PC-3 (cell line): ENCODE data around the gene PTPRN2.

ENCODE experiments used
- EZH2 ChIP-seq: fragments of 300-600 bp; sonication (generic); IDR thresholded peaks from one replicate; pipeline ENCODE4 v1.6.1; 2017; ENCODE audit warnings: antibody characterized with exemption, mild to moderate bottlenecking, low read length; ENCODE audit not compliant: unreplicated experiment
- EZH2phosphoT487 ChIP-seq: fragments of 300-600 bp; sonication (generic); IDR thresholded peaks from 2 replicates; pipeline ENCODE4 v1.6.1; 2018; ENCODE audit warnings: mild to moderate bottlenecking, antibody characterized with exemption, low read length, borderline replicate concordance
- TF ChIP-seq, protein P1 (sequence below): fragments of 300-600 bp; sonication (generic); conservative IDR thresholded peaks from 2 replicates; pipeline ENCODE4 v1.5.1; 2017; ENCODE audit warnings: antibody characterized with exemption, low read depth, mild to moderate bottlenecking, low read length

DNA sequence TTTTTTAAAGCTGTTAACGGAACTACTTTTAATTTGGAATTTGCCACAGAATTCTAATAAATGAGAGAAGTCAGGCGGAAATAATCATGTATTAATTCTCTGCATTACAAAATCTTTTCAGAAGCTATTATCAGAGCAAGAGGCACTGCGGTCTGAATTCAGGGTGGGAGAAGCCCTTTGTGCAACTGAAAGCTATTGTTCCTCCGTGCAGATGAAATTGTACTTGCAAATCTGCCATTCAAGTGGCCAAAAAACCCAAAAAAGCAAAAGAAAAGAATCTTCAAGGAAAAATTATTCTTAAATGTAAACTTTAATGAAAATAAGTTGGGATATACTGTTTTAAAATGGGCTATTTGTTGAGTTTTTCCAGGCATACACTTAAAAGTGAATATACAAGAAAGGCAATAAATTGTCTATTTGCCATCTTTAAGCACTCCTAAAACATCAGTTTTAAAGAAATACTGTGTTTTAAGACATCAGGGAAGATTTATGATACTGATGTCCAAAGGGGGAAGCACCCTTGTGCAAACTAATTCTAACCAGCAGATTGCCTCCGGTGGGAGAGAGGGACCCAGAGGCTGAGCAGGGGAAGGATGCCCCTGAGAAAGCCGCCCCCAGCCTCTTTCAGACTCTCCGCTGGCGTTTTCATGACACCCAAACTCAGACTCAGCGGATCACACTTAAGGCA, 899.6 kb downstream of the PTPRN2 start:
- TF ChIP-seq, protein P1, sequence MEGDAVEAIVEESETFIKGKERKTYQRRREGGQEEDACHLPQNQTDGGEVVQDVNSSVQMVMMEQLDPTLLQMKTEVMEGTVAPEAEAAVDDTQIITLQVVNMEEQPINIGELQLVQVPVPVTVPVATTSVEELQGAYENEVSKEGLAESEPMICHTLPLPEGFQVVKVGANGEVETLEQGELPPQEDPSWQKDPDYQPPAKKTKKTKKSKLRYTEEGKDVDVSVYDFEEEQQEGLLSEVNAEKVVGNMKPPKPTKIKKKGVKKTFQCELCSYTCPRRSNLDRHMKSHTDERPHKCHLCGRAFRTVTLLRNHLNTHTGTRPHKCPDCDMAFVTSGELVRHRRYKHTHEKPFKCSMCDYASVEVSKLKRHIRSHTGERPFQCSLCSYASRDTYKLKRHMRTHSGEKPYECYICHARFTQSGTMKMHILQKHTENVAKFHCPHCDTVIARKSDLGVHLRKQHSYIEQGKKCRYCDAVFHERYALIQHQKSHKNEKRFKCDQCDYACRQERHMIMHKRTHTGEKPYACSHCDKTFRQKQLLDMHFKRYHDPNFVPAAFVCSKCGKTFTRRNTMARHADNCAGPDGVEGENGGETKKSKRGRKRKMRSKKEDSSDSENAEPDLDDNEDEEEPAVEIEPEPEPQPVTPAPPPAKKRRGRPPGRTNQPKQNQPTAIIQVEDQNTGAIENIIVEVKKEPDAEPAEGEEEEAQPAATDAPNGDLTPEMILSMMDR: no peak
- no peak for TF ChIP-seq EZH2
- TF ChIP-seq EZH2phosphoT487: no peak
